ENCODE data around the gene PLAC1.

The PLAC1 gene

GRCh38 chrX:134679221-134679620 is 20.9 kb upstream of the PLAC1 start:
- no peak for DNase-seq (ENCODE audit: low read depth in 1 of 2, low spot score in 1 of 2)
- Histone ChIP-seq H3K27me3 (ENCODE audit: insufficient read depth, poor library complexity, severe bottlenecking) (no peaks in the 10 kb centered on the region), H3K4me3 (replicated peaks; ENCODE audit: insufficient read depth, low read length) (no peak overlapping the region), H3K27ac (replicated peaks) (no peak overlapping the region)
- TF ChIP-seq, protein P1, sequence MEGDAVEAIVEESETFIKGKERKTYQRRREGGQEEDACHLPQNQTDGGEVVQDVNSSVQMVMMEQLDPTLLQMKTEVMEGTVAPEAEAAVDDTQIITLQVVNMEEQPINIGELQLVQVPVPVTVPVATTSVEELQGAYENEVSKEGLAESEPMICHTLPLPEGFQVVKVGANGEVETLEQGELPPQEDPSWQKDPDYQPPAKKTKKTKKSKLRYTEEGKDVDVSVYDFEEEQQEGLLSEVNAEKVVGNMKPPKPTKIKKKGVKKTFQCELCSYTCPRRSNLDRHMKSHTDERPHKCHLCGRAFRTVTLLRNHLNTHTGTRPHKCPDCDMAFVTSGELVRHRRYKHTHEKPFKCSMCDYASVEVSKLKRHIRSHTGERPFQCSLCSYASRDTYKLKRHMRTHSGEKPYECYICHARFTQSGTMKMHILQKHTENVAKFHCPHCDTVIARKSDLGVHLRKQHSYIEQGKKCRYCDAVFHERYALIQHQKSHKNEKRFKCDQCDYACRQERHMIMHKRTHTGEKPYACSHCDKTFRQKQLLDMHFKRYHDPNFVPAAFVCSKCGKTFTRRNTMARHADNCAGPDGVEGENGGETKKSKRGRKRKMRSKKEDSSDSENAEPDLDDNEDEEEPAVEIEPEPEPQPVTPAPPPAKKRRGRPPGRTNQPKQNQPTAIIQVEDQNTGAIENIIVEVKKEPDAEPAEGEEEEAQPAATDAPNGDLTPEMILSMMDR (IDR thresholded peaks at IDR 0.05; ENCODE audit: insufficient read depth, low read length), result no peak
- TF ChIP-seq POLR2AphosphoS5 (IDR thresholded peaks at IDR 0.05; ENCODE audit: low read depth) (no peak), REST (IDR thresholded peaks at IDR 0.05; ENCODE audit: insufficient replicate concordance, low read depth) (no peak), SPI1 (IDR thresholded peaks at IDR 0.05; ENCODE audit: borderline replicate concordance, low read depth) (no peak), GABPA (IDR thresholded peaks at IDR 0.05; ENCODE audit: low read depth) (no peak)

GRCh38 chrX:134677332-134677731 is 19.1 kb upstream of the PLAC1 start:
- no peak for DNase-seq (ENCODE audit: low read depth in 1 of 2, low spot score in 1 of 2)
- no peaks in the 10 kb centered on the region for H3K27me3 ChIP-seq (ENCODE audit: insufficient read depth, poor library complexity, severe bottlenecking)
- no peak overlapping the region for H3K27ac ChIP-seq (replicated peaks)
- TF ChIP-seq SPI1 (IDR thresholded peaks at IDR 0.05; ENCODE audit: borderline replicate concordance, low read depth) (no peak), REST (IDR thresholded peaks at IDR 0.05; ENCODE audit: insufficient replicate concordance, low read depth) (no peak), GABPA (IDR thresholded peaks at IDR 0.05; ENCODE audit: low read depth) (no peak)
- TF ChIP-seq, protein P1 (IDR thresholded peaks at IDR 0.05; ENCODE audit: insufficient read depth, low read length), result no peak
- H3K4me3 ChIP-seq (replicated peaks; ENCODE audit: insufficient read depth, low read length), result no peak overlapping the region

- TF ChIP-seq POLR2AphosphoS5 (IDR thresholded peaks at IDR 0.05; ENCODE audit: low read depth), result no peak
- no peak for TF ChIP-seq SPI1 (IDR thresholded peaks at IDR 0.05; ENCODE audit: borderline replicate concordance, low read depth)
- TF ChIP-seq GABPA (IDR thresholded peaks at IDR 0.05; ENCODE audit: low read depth), result no peak
- TF ChIP-seq, protein P1 (IDR thresholded peaks at IDR 0.05; ENCODE audit: insufficient read depth, low read length), result no peak
- no peak for TF ChIP-seq REST (IDR thresholded peaks at IDR 0.05; ENCODE audit: insufficient replicate concordance, low read depth)
- H3K4me3 ChIP-seq (replicated peaks; ENCODE audit: insufficient read depth, low read length), result no peak overlapping the region
- DNase-seq (ENCODE audit: low read depth in 1 of 2, low spot score in 1 of 2), result no peak
- no peaks in the 10 kb centered on the region for H3K27me3 ChIP-seq (ENCODE audit: insufficient read depth, poor library complexity, severe bottlenecking)
- no peak overlapping the region for H3K27ac ChIP-seq (replicated peaks)
These were observed 18.2 kb upstream of the PLAC1 start for GRCh38 chrX:134676436-134676835.
